ENCODE data around the gene FAM117A.
A peak's percentile ranks its signal among the peaks of the same experiment; 100 is the strongest.
"Not testable (repeated sequence)": the region's sequence is repeated elsewhere in the genome, so short reads cannot be mapped to it uniquely, and the experiment has no call there.

Gene FAM117A

GRCh38 chr17:49739641-49740271 is 24.2 kb downstream of the FAM117A start:
- peak; percentile 87 for DNase-seq (ENCODE audit: low read depth)

- DNase-seq (ENCODE audit: low read depth), result no peak
Measured at GRCh38 chr17:49738456-49739163, 25.3 kb downstream of the FAM117A start.

- no peak for DNase-seq (ENCODE audit: low read depth)
Measured at GRCh38 chr17:49734515-49735490, 29.1 kb downstream of the FAM117A start.

GRCh38 chr17:49731435-49731831 is 32.5 kb downstream of the FAM117A start:
- no peak for DNase-seq (ENCODE audit: low read depth)

GRCh38 chr17:49730785-49731434 is 33.0 kb downstream of the FAM117A start:
- no peak for DNase-seq (ENCODE audit: low read depth)

- no peak for DNase-seq (ENCODE audit: low read depth)
Measured at GRCh38 chr17:49730078-49730784, 33.7 kb downstream of the FAM117A start.

GRCh38 chr17:49729069-49729468 is 34.9 kb downstream of the FAM117A start:
- DNase-seq (ENCODE audit: low read depth), result no peak

GRCh38 chr17:49728425-49728824 is 35.5 kb downstream of the FAM117A start:
- DNase-seq (ENCODE audit: low read depth), result no peak

- no peak for DNase-seq (ENCODE audit: low read depth)
Measured at GRCh38 chr17:49727380-49727779, 36.6 kb downstream of the FAM117A start.

- no peak for DNase-seq (ENCODE audit: low read depth)
Measured at GRCh38 chr17:49725452-49726130, 38.3 kb downstream of the FAM117A start.

- not testable (repeated sequence) for DNase-seq (ENCODE audit: low read depth)
Measured at GRCh38 chr17:49724552-49724951, 39.4 kb downstream of the FAM117A start.

- DNase-seq (ENCODE audit: low read depth), result no peak
Measured at GRCh38 chr17:49723423-49723822, 40.5 kb downstream of the FAM117A start.

GRCh38 chr17:49722066-49722465 is 41.9 kb downstream of the FAM117A start:
- DNase-seq (ENCODE audit: low read depth), result no peak

- DNase-seq (ENCODE audit: low read depth), result no peak
Measured at GRCh38 chr17:49717371-49717861, 46.5 kb downstream of the FAM117A start.

- no peak for DNase-seq (ENCODE audit: low read depth)
Measured at GRCh38 chr17:49716668-49717364, 47.1 kb downstream of the FAM117A start.

GRCh38 chr17:49715717-49716279 is 48.1 kb downstream of the FAM117A start:
- peak; percentile 50 for DNase-seq (ENCODE audit: low read depth)

- peak; percentile 34 for DNase-seq (ENCODE audit: low read depth)
Measured at GRCh38 chr17:49715216-49715615, 48.7 kb downstream of the FAM117A start.

- DNase-seq (ENCODE audit: low read depth), result no peak
Measured at GRCh38 chr17:49708515-49709183, 55.3 kb downstream of the FAM117A start.

Measured in activated gamma-delta T cell treated with anti-CD3 and anti-CD28 coated beads, Interleukin-2, amount 50 U/mL, for 16 hours (primary cell).